AG04450 (cell line): Measurements from ENCODE around the gene SLC35G3. TPM values are rescaled to one million over a fixed set of nuclear protein-coding genes. Genes with fewer than 3 reads are reported as not detected.

Source experiments
- CTCF ChIA-PET: fragments of 300-600, 350-600 bp; formaldehyde crosslinking; extraction: SDS; loops from one replicate; lab custom pipeline; 2022; ENCODE audit warnings: antibody characterized with exemption, inconsistent platforms; lab: Charles Lee
- POLR2A ChIA-PET: fragments of 350-600 bp; formaldehyde crosslinking; extraction: SDS; loops from one replicate; lab custom pipeline; 2021; ENCODE audit warnings: antibody characterized with exemption, inconsistent platforms; lab: Yijun Ruan, JAX
- DNase-seq: peaks from one replicate; pipeline ENCODE4 v3.0.0-alpha.2; 2011; ENCODE audit warnings: low read depth, low spot score
- H3K27ac ChIP-seq: one replicate; pipeline ENCODE4 v1.5.1; 2012; ENCODE audit warnings: low read depth, low read length, control low read depth
- H3K27me3 ChIP-seq: one replicate; pipeline ENCODE4 v1.6.0; 2012; ENCODE audit warnings: low read length; ENCODE audit not compliant: control insufficient read depth, insufficient read depth
- H3K4me3 ChIP-seq: 2 replicates; pipeline ENCODE4 v1.5.1; 2011; ENCODE audit warnings: mild to moderate bottlenecking, low read depth, low read length, control low read depth
- H3K9me3 ChIP-seq: 2 replicates; pipeline ENCODE4 v1.5.1; 2012; ENCODE audit warnings: low read length; ENCODE audit not compliant: control insufficient read depth, insufficient read depth
- polyA plus RNA-seq: library from polyadenylated mRNA; depleted of rRNA; stranded (reverse); fragments of >200 nt; gene quantifications from 2 replicates; pipeline ENCODE4 v1.2.3, GENCODE V29; 2011
- TF ChIP-seq, protein P1 (sequence below): IDR thresholded peaks from 2 replicates; pipeline ENCODE4 v1.5.1; 2011; ENCODE audit warnings: low read depth, low read length, control low read depth, inconsistent platforms

The SLC35G3 gene
- polyA plus RNA-seq, 1 experiment: not detected

- POLR2A ChIA-PET: no interaction called here
- no peak for DNase-seq
Measured at GRCh38 chr17:35218915-35219314, 24.7 kb upstream of the SLC35G3 start.

GRCh38 chr17:35217107-35217506 is 22.9 kb upstream of the SLC35G3 start:
- TF ChIP-seq, protein P1, sequence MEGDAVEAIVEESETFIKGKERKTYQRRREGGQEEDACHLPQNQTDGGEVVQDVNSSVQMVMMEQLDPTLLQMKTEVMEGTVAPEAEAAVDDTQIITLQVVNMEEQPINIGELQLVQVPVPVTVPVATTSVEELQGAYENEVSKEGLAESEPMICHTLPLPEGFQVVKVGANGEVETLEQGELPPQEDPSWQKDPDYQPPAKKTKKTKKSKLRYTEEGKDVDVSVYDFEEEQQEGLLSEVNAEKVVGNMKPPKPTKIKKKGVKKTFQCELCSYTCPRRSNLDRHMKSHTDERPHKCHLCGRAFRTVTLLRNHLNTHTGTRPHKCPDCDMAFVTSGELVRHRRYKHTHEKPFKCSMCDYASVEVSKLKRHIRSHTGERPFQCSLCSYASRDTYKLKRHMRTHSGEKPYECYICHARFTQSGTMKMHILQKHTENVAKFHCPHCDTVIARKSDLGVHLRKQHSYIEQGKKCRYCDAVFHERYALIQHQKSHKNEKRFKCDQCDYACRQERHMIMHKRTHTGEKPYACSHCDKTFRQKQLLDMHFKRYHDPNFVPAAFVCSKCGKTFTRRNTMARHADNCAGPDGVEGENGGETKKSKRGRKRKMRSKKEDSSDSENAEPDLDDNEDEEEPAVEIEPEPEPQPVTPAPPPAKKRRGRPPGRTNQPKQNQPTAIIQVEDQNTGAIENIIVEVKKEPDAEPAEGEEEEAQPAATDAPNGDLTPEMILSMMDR: no peak

More at GRCh38 chr17:35218915-35219314, 24.7 kb upstream of the SLC35G3 start:
- no peak overlapping the region for H3K27ac ChIP-seq
- no peak overlapping the region for H3K4me3 ChIP-seq
- CTCF ChIA-PET: no interaction called here
- TF ChIP-seq, protein P1: no peak
- H3K27me3 ChIP-seq: no peaks in the 10 kb centered on the region
- H3K9me3 ChIP-seq: no peaks in the 10 kb centered on the region

DNA sequence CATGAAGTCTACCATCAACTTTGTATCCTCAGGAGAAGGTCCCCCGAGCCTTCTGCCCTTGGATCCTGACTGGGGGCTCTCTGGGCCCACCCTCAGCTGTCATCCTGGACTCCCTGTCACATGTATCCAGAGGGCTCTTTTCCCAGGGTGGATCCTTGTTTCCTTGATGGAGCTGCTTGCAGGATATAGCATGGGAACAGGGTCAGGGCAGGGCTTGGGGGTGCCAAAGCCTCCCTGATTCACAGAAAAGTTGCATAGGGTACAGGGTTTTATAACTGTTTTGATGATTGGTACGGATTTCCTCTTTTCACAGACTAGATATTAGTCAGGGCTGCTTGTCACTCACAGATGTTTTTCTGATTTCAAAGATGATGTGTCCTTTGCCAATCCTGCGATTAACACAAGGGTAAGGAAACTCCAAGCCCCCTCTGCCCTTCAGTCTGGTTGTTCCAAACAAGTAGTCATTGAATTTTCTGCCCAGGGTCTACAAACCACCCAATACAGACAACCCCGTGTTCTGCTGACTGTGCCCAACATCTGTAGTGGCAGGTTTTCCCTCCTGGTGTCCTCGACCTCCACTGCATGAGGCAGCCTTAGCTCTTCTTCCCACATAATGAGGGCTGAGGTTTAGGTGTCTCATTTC is 20.6 kb upstream of the SLC35G3 start:
- no peaks in the 10 kb centered on the region for H3K9me3 ChIP-seq
- H3K27me3 ChIP-seq: no peaks in the 10 kb centered on the region
- no peak for DNase-seq
- POLR2A ChIA-PET: no interaction called here
- CTCF ChIA-PET: no interaction called here
- TF ChIP-seq, protein P1: no peak
- no peak overlapping the region for H3K4me3 ChIP-seq
- H3K27ac ChIP-seq: no peak overlapping the region

More at GRCh38 chr17:35217107-35217506, 22.9 kb upstream of the SLC35G3 start:
- DNase-seq: no peak
- Histone ChIP-seq H3K4me3 (no peak overlapping the region), H3K27ac (no peak overlapping the region), H3K9me3 (no peaks in the 10 kb centered on the region), H3K27me3 (no peaks in the 10 kb centered on the region)
- CTCF ChIA-PET: no interaction called here
- POLR2A ChIA-PET: no interaction called here

- H3K4me3 ChIP-seq: no peak overlapping the region
- DNase-seq: no peak
- no peak overlapping the region for H3K27ac ChIP-seq
- no peaks in the 10 kb centered on the region for H3K9me3 ChIP-seq
- H3K27me3 ChIP-seq: no peaks in the 10 kb centered on the region
- ChIA-PET CTCF (no interaction called here), POLR2A (no interaction called here)
- TF ChIP-seq, protein P1: no peak
Measured at GRCh38 chr17:35214192-35214591, 20.0 kb upstream of the SLC35G3 start.

GRCh38 chr17:35213412-35213940 is 19.3 kb upstream of the SLC35G3 start:
- Histone ChIP-seq H3K27me3 (no peaks in the 10 kb centered on the region), H3K27ac (no peak overlapping the region), H3K4me3 (no peak overlapping the region), H3K9me3 (no peaks in the 10 kb centered on the region)
- POLR2A ChIA-PET: no interaction called here
- CTCF ChIA-PET: no interaction called here
- DNase-seq: no peak
- TF ChIP-seq, protein P1: no peak
